HUES48 (cell line): Measurements from ENCODE around the gene LSAMP.

Experiments used
- H3K27ac ChIP-seq: one replicate; pipeline ENCODE4 v1.7.0; 2013; ENCODE audit warnings: low read depth, low read length, inconsistent platforms
- H3K27me3 ChIP-seq: 2 replicates; pipeline ENCODE4 v1.6.1; 2013; ENCODE audit warnings: mild to moderate bottlenecking, low read length; ENCODE audit not compliant: control insufficient read depth, insufficient read depth
- H3K36me3 ChIP-seq: 2 replicates; pipeline ENCODE4 v1.6.1; 2013; ENCODE audit warnings: low read length; ENCODE audit not compliant: control insufficient read depth, insufficient read depth
- H3K4me1 ChIP-seq: 2 replicates; pipeline ENCODE4 v1.6.1; 2013; ENCODE audit warnings: mild to moderate bottlenecking, low read length; ENCODE audit not compliant: control insufficient read depth, insufficient read depth
- H3K4me3 ChIP-seq: 2 replicates; pipeline ENCODE4 v1.5.1; 2013; ENCODE audit warnings: mild to moderate bottlenecking, low read depth, low read length
- H3K9ac ChIP-seq: 2 replicates; pipeline ENCODE4 v1.6.1; 2013; ENCODE audit warnings: mild to moderate bottlenecking, low read depth, low read length, moderate library complexity
- H3K9me3 ChIP-seq: 2 replicates; pipeline ENCODE4 v1.6.1; 2013; ENCODE audit warnings: low read length; ENCODE audit not compliant: control insufficient read depth, insufficient read depth

Gene LSAMP

GRCh38 chr3:116331380-116331779 lies 113.9 kb downstream of the LSAMP start:
- Histone ChIP-seq H3K27ac (no peak overlapping the region), H3K9ac (no peak overlapping the region), H3K4me3 (no peak overlapping the region), H3K36me3 (no peaks in the 10 kb centered on the region), H3K27me3 (no peaks in the 10 kb centered on the region), H3K4me1 (0 out of 2 replicates have a peak, but pooled peaks cover 2% of the 10 kb centered on the region), H3K9me3 (no peaks in the 10 kb centered on the region)

- 0 out of 2 replicates have a peak, but pooled peaks cover 8% of the 10 kb centered on the region for H3K4me1 ChIP-seq
- no peak overlapping the region for H3K27ac ChIP-seq
- H3K36me3 ChIP-seq, result no peaks in the 10 kb centered on the region
- H3K9ac ChIP-seq, result no peak overlapping the region
- H3K4me3 ChIP-seq, result no peak overlapping the region
- no peaks in the 10 kb centered on the region for H3K27me3 ChIP-seq
- no peaks in the 10 kb centered on the region for H3K9me3 ChIP-seq
Measured at GRCh38 chr3:116322750-116323375, 122.4 kb downstream of the LSAMP start.

- Histone ChIP-seq H3K36me3 (no peaks in the 10 kb centered on the region), H3K9ac (no peak overlapping the region), H3K4me1 (peaks cover 12% of the 10 kb centered on the region; the same call in 1 of the 2 replicates), H3K27ac (no peak overlapping the region), H3K4me3 (no peak overlapping the region), H3K9me3 (no peaks in the 10 kb centered on the region), H3K27me3 (no peaks in the 10 kb centered on the region)
Measured at GRCh38 chr3:116318370-116318769, 126.9 kb downstream of the LSAMP start.

GRCh38 chr3:116316771-116317170 lies 128.5 kb downstream of the LSAMP start:
- Histone ChIP-seq H3K36me3 (no peaks in the 10 kb centered on the region), H3K4me3 (no peak overlapping the region), H3K4me1 (peaks cover 12% of the 10 kb centered on the region; the same call in 1 of the 2 replicates), H3K9ac (no peak overlapping the region), H3K27ac (no peak overlapping the region), H3K9me3 (no peaks in the 10 kb centered on the region), H3K27me3 (no peaks in the 10 kb centered on the region)

GRCh38 chr3:116314476-116314875 lies 130.8 kb downstream of the LSAMP start:
- Histone ChIP-seq H3K36me3 (no peaks in the 10 kb centered on the region), H3K4me1 (peaks cover 12% of the 10 kb centered on the region; the same call in 1 of the 2 replicates), H3K27me3 (no peaks in the 10 kb centered on the region), H3K9me3 (no peaks in the 10 kb centered on the region), H3K4me3 (no peak overlapping the region), H3K27ac (no peak overlapping the region), H3K9ac (no peak overlapping the region)

GRCh38 chr3:116306720-116307119 lies 138.6 kb downstream of the LSAMP start:
- no peaks in the 10 kb centered on the region for H3K36me3 ChIP-seq
- H3K9me3 ChIP-seq, result no peaks in the 10 kb centered on the region
- no peaks in the 10 kb centered on the region for H3K27me3 ChIP-seq
- peaks cover 3% of the 10 kb centered on the region; the same call in 1 of the 2 replicates for H3K4me1 ChIP-seq
- no peak overlapping the region for H3K9ac ChIP-seq
- H3K27ac ChIP-seq, result no peak overlapping the region
- no peak overlapping the region for H3K4me3 ChIP-seq

GRCh38 chr3:116306149-116306548 lies 139.1 kb downstream of the LSAMP start:
- Histone ChIP-seq H3K27ac (no peak overlapping the region), H3K36me3 (no peaks in the 10 kb centered on the region), H3K4me1 (peaks cover 3% of the 10 kb centered on the region; the same call in 1 of the 2 replicates), H3K9ac (no peak overlapping the region), H3K9me3 (no peaks in the 10 kb centered on the region), H3K4me3 (no peak overlapping the region), H3K27me3 (no peaks in the 10 kb centered on the region)

GRCh38 chr3:116302087-116302747 lies 143.1 kb downstream of the LSAMP start:
- Histone ChIP-seq H3K9ac (no peak overlapping the region), H3K4me1 (peaks cover 9% of the 10 kb centered on the region), H3K36me3 (no peaks in the 10 kb centered on the region), H3K27ac (no peak overlapping the region), H3K27me3 (no peaks in the 10 kb centered on the region), H3K9me3 (no peaks in the 10 kb centered on the region), H3K4me3 (no peak overlapping the region)

GRCh38 chr3:116301422-116301821 lies 143.9 kb downstream of the LSAMP start:
- H3K9me3 ChIP-seq, result no peaks in the 10 kb centered on the region
- H3K36me3 ChIP-seq, result no peaks in the 10 kb centered on the region
- peaks cover 8% of the 10 kb centered on the region for H3K4me1 ChIP-seq
- H3K27ac ChIP-seq, result no peak overlapping the region
- no peak overlapping the region for H3K4me3 ChIP-seq
- no peaks in the 10 kb centered on the region for H3K27me3 ChIP-seq
- no peak overlapping the region for H3K9ac ChIP-seq

GRCh38 chr3:116300226-116300625 lies 145.1 kb downstream of the LSAMP start:
- H3K9ac ChIP-seq, result no peak overlapping the region

GRCh38 chr3:116299646-116300081 lies 145.6 kb downstream of the LSAMP start:
- H3K9me3 ChIP-seq, result no peaks in the 10 kb centered on the region
- no peak overlapping the region for H3K9ac ChIP-seq
- no peak overlapping the region for H3K4me3 ChIP-seq
- H3K27me3 ChIP-seq, result no peaks in the 10 kb centered on the region
- no peak overlapping the region for H3K27ac ChIP-seq
- H3K36me3 ChIP-seq, result no peaks in the 10 kb centered on the region
- peaks cover 8% of the 10 kb centered on the region for H3K4me1 ChIP-seq

More at GRCh38 chr3:116300226-116300625, 145.1 kb downstream of the LSAMP start:
- Histone ChIP-seq H3K4me3 (no peak overlapping the region), H3K27me3 (no peaks in the 10 kb centered on the region), H3K9me3 (no peaks in the 10 kb centered on the region), H3K27ac (no peak overlapping the region), H3K4me1 (peaks cover 8% of the 10 kb centered on the region), H3K36me3 (no peaks in the 10 kb centered on the region)
